ENCODE results near the gene SZT2. TPM values are rescaled to one million over a fixed set of nuclear protein-coding genes. Genes with fewer than 3 reads are reported as not detected.

Gene SZT2
- total and polyA plus RNA-seq, 2 donors (not counting 1 experiment from before 2014, with no cell fraction given): 7.1 to 26.9 TPM

GRCh38 chr1:43348809-43349593, 40.7 kb upstream of the SZT2 start:
- Histone ChIP-seq H3K9me3 (ENCODE audit: control insufficient read depth, insufficient read depth, low read depth, low read length) (no peaks in the 10 kb centered on the region), H3K79me2 (ENCODE audit: control insufficient read depth, insufficient read depth, low read length) (no peaks in the 10 kb centered on the region), H3K27me3 (ENCODE audit: control insufficient read depth, insufficient read depth, low read length) (peaks cover 9% of the 10 kb centered on the region), H3K9ac (ENCODE audit: insufficient read depth, low read length) (no peak overlapping the region), H3K27ac (ENCODE audit: insufficient read depth, low read length) (no peak overlapping the region), H3K4me2 (ENCODE audit: extremely low read depth, insufficient read depth, low read length) (peak overlapping the region; percentile 66), H2AFZ (ENCODE audit: low read length) (peak overlapping the region; percentile 45), H3K36me3 (ENCODE audit: control insufficient read depth, insufficient read depth, low read length) (no peaks in the 10 kb centered on the region), H3K4me3 (replicated peaks in 1 of 4; ENCODE audit: control extremely low read depth in 1 of 4, insufficient read depth in 1 of 4, low read depth in 3 of 4, low read length in 4 of 4) (peak overlapping the region; percentile 28 to 58 (median 42)), H3K4me1 (ENCODE audit: control insufficient read depth, extremely low read depth, insufficient read depth, low read length) (peaks cover 2% of the 10 kb centered on the region), H4K20me1 (ENCODE audit: control insufficient read depth, extremely low read depth, insufficient read depth, low read length) (no peaks in the 10 kb centered on the region)
- peak in 1 of 2 donors; percentile 79 for DNase-seq (ENCODE audit: low read depth in 2 of 2)
- TF ChIP-seq EZH2 (IDR thresholded peaks at IDR 0.05; ENCODE audit: low read length, missing control alignments): no peak
- no peak for TF ChIP-seq CTCF (conservative IDR thresholded peaks at IDR 0.05 in 1 of 2, IDR thresholded peaks at IDR 0.05 in 1 of 2; ENCODE audit: low read depth in 1 of 2, low read length in 2 of 2)

- Histone ChIP-seq H3K9me3 (ENCODE audit: control insufficient read depth, insufficient read depth, low read depth, low read length) (no peaks in the 10 kb centered on the region), H3K9ac (ENCODE audit: insufficient read depth, low read length) (no peak overlapping the region), H2AFZ (ENCODE audit: low read length) (no peak overlapping the region), H3K36me3 (ENCODE audit: control insufficient read depth, insufficient read depth, low read length) (no peaks in the 10 kb centered on the region), H3K27me3 (ENCODE audit: control insufficient read depth, insufficient read depth, low read length) (peaks cover 9% of the 10 kb centered on the region), H3K4me1 (ENCODE audit: control insufficient read depth, extremely low read depth, insufficient read depth, low read length) (peaks cover 2% of the 10 kb centered on the region), H3K4me2 (ENCODE audit: extremely low read depth, insufficient read depth, low read length) (peak overlapping the region; percentile 33), H3K27ac (ENCODE audit: insufficient read depth, low read length) (no peak overlapping the region), H4K20me1 (ENCODE audit: control insufficient read depth, extremely low read depth, insufficient read depth, low read length) (no peaks in the 10 kb centered on the region), H3K79me2 (ENCODE audit: control insufficient read depth, insufficient read depth, low read length) (no peaks in the 10 kb centered on the region), H3K4me3 (replicated peaks in 1 of 4; ENCODE audit: control extremely low read depth in 1 of 4, insufficient read depth in 1 of 4, low read depth in 3 of 4, low read length in 4 of 4) (peak overlapping the region in 2 of 4 experiments; percentile 54 to 58)
- DNase-seq (ENCODE audit: low read depth in 2 of 2): peak; percentile 71 to 95
- TF ChIP-seq CTCF (conservative IDR thresholded peaks at IDR 0.05 in 1 of 2, IDR thresholded peaks at IDR 0.05 in 1 of 2; ENCODE audit: low read depth in 1 of 2, low read length in 2 of 2): no peak
- TF ChIP-seq EZH2 (IDR thresholded peaks at IDR 0.05; ENCODE audit: low read length, missing control alignments): no peak
Observed at GRCh38 chr1:43349594-43350306, 39.9 kb upstream of the SZT2 start.

GRCh38 chr1:43350976-43351375, 38.7 kb upstream of the SZT2 start:
- TF ChIP-seq EZH2 (IDR thresholded peaks at IDR 0.05; ENCODE audit: low read length, missing control alignments) (no peak), CTCF (conservative IDR thresholded peaks at IDR 0.05 in 1 of 2, IDR thresholded peaks at IDR 0.05 in 1 of 2; ENCODE audit: low read depth in 1 of 2, low read length in 2 of 2) (no peak)
- Histone ChIP-seq H3K27ac (ENCODE audit: insufficient read depth, low read length) (no peak overlapping the region), H3K4me3 (replicated peaks in 1 of 4; ENCODE audit: control extremely low read depth in 1 of 4, insufficient read depth in 1 of 4, low read depth in 3 of 4, low read length in 4 of 4) (no peak overlapping the region), H3K27me3 (ENCODE audit: control insufficient read depth, insufficient read depth, low read length) (peaks cover 9% of the 10 kb centered on the region), H3K36me3 (ENCODE audit: control insufficient read depth, insufficient read depth, low read length) (no peaks in the 10 kb centered on the region), H3K9me3 (ENCODE audit: control insufficient read depth, insufficient read depth, low read depth, low read length) (no peaks in the 10 kb centered on the region), H3K9ac (ENCODE audit: insufficient read depth, low read length) (no peak overlapping the region), H4K20me1 (ENCODE audit: control insufficient read depth, extremely low read depth, insufficient read depth, low read length) (no peaks in the 10 kb centered on the region), H3K4me2 (ENCODE audit: extremely low read depth, insufficient read depth, low read length) (no peak overlapping the region), H3K79me2 (ENCODE audit: control insufficient read depth, insufficient read depth, low read length) (no peaks in the 10 kb centered on the region), H2AFZ (ENCODE audit: low read length) (no peak overlapping the region), H3K4me1 (ENCODE audit: control insufficient read depth, extremely low read depth, insufficient read depth, low read length) (peaks cover 2% of the 10 kb centered on the region)
- no peak for DNase-seq (ENCODE audit: low read depth in 2 of 2)
